ENCODE data around the gene ZBTB48.

Gene ZBTB48

DNA sequence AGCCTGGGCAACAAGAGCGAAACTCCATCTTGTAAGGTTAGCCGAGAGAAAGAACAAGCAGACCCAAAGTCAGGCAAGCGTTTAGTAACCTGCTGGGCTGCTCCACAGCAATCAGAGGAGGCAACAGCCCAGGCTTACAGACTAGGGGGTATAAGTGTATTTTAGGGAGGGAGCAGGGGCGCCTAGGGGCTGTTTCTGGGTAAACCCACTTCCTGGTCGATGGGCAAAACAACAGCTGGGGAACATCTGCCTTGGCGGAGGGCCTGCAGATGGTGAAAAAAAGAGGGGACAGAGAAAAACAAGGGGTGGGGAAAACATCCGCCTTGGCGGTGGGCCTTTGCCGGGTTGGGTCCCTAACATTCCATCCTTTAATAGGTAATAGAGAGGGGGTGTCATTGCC is 19.5 kb upstream of the ZBTB48 start:
- H3K4me3 ChIP-seq (ENCODE audit: low read depth, low read length) = no peak overlapping the region
- no peak for DNase-seq (ENCODE audit: low read depth)
- TF ChIP-seq POLR2A (IDR thresholded peaks at IDR 0.05; ENCODE audit: extremely low read depth, insufficient read length) (no peak), CTCF (IDR thresholded peaks at IDR 0.05; ENCODE audit: low read depth, low read length) (no peak), MYC (IDR thresholded peaks at IDR 0.05; ENCODE audit: low read depth, low read length) (no peak)
- TF ChIP-seq, protein P1, sequence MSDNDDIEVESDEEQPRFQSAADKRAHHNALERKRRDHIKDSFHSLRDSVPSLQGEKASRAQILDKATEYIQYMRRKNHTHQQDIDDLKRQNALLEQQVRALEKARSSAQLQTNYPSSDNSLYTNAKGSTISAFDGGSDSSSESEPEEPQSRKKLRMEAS (IDR thresholded peaks at IDR 0.05; ENCODE audit: low read depth, low read length) = no peak

DNA sequence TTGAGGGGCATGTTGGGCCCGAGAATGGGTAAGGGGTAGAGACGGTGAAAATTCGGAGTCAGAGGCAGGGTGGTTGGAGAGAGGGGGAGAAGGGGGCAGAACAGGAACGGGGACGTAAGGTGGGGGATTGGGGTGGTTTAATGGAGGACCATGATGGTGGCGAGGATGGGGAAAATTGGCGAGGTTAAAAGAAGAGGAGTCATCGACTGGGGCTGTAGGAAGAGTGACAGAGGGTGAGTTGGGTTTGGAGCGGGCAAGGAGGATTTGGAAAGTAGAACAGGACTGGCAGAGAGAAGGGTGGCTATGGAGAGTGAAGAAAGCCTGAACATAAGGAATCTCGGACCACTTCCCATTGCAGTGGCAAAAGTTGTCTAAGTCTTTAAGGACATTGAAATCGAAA is 10.8 kb upstream of the ZBTB48 start:
- TF ChIP-seq CTCF (IDR thresholded peaks at IDR 0.05; ENCODE audit: low read depth, low read length) (no peak), POLR2A (IDR thresholded peaks at IDR 0.05; ENCODE audit: extremely low read depth, insufficient read length) (no peak), MYC (IDR thresholded peaks at IDR 0.05; ENCODE audit: low read depth, low read length) (no peak)
- TF ChIP-seq, protein P1 (IDR thresholded peaks at IDR 0.05; ENCODE audit: low read depth, low read length) = no peak
- DNase-seq (ENCODE audit: low read depth) = no peak

DNA sequence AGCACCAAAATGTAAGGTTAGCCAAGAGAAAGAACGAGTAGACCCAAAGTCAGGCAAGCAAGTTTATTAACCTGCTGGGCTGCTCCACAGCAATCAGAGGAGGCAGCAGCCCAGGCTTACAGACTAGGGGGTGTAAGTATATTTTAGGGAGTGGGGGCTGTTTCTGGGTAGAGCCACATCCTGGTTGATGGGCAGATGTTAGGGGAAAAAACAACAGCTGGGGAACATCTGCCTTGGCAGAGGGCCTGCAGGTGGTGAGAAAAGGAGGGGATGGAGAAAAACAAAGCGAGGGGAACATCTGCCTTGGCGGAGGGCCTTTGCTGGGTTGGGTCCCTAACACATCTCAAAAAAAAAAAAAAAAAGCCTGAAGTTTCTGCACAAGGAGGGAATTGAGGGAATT is 9.7 kb upstream of the ZBTB48 start:
- H3K4me3 ChIP-seq (ENCODE audit: low read depth, low read length) = no peak overlapping the region
- no peak for DNase-seq (ENCODE audit: low read depth)
- TF ChIP-seq CTCF (IDR thresholded peaks at IDR 0.05; ENCODE audit: low read depth, low read length) = no peak
- TF ChIP-seq, protein P1 (IDR thresholded peaks at IDR 0.05; ENCODE audit: low read depth, low read length) = no peak
- no peak for TF ChIP-seq MYC (IDR thresholded peaks at IDR 0.05; ENCODE audit: low read depth, low read length)
- no peak for TF ChIP-seq POLR2A (IDR thresholded peaks at IDR 0.05; ENCODE audit: extremely low read depth, insufficient read length)

More for the DNA sequence above, 10.8 kb upstream of the ZBTB48 start:
- no peak overlapping the region for H3K4me3 ChIP-seq (ENCODE audit: low read depth, low read length)

DNA sequence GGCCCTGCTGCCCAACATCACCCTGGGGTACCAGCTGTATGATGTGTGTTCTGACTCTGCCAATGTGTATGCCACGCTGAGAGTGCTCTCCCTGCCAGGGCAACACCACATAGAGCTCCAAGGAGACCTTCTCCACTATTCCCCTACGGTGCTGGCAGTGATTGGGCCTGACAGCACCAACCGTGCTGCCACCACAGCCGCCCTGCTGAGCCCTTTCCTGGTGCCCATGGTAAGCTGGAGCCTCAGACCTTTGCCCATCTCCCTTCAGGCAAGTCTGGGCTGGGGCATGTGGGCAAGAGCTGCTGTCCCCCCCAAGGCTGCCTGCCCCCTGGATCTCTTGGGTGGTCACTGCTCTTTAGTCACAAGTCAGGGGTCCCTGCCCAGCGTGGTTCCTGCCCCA is 8.8 kb upstream of the ZBTB48 start:
- no peak for DNase-seq (ENCODE audit: low read depth)
- no peak for TF ChIP-seq CTCF (IDR thresholded peaks at IDR 0.05; ENCODE audit: low read depth, low read length)
- no peak for TF ChIP-seq POLR2A (IDR thresholded peaks at IDR 0.05; ENCODE audit: extremely low read depth, insufficient read length)
- TF ChIP-seq, protein P1 (IDR thresholded peaks at IDR 0.05; ENCODE audit: low read depth, low read length) = no peak
- TF ChIP-seq MYC (IDR thresholded peaks at IDR 0.05; ENCODE audit: low read depth, low read length) = no peak
- H3K4me3 ChIP-seq (ENCODE audit: low read depth, low read length) = no peak overlapping the region

DNA sequence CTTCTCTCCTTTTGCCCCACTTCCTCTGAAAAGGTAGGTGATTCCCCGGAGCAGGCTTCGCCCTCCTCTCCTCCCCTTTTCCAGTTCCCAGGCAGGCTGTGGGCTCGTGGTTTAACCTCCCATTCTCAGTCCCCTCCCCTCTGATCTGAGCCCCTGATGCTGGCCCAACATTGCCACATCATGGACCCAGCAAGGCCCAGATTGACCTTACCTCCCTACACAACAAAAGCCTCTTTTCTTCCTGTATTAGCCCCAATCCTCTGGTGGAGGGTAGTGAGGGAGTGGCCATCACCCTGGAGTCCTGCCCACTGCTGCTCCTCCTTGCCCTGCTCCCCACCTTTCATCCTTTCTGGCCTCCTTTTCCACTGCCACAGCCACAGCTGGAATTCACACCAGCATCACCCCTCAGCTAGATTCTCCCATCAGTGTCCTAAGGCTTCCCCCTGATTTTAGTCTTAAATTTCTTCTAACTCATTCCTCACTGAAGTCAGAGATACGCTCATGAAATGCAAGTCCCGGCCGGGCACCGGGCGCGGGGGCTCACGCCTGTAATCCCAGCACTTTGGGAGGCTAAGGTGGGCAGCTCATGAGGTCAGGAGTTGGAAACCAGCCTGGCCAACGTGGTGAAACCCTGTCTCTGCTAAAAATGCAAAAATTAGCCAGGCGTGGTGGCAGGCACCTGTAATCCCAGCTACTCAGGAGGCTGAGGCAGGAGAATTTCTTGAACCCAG is 7.0 kb upstream of the ZBTB48 start:
- no peak overlapping the region for H3K4me3 ChIP-seq (ENCODE audit: low read depth, low read length)
- no peak for TF ChIP-seq CTCF (IDR thresholded peaks at IDR 0.05; ENCODE audit: low read depth, low read length)
- no peak for DNase-seq (ENCODE audit: low read depth)

Measured in NB4 (cell line).